Activated naive CD4-positive, alpha-beta T cell treated with anti-CD3 and anti-CD28 coated beads, Interleukin-2, amount 10 ng/mL, durations not matched to agents 7 days and 5 days (primary cell): ENCODE data around the gene CALML3.
"Not testable (repeated sequence)": the region's sequence is repeated elsewhere in the genome, so short reads cannot be mapped to it uniquely, and the experiment has no call there.

Source experiments
- CTCF ChIA-PET: fragments of 350-600 bp; sonication (Branson Sonifier 250); formaldehyde crosslinking; loops from one replicate; lab custom pipeline; 2021; ENCODE audit warnings: antibody characterized with exemption; lab: Charles Lee
- DNase-seq: peaks from one replicate; pipeline ENCODE4 v3.0.0-alpha.2; 2020
- H3K27ac Mint-ChIP-seq: one replicate; pipeline ENCODE4 v1.8.0; 2021; ENCODE audit warnings: mild to moderate bottlenecking, moderate library complexity, mixed read lengths
- H3K27me3 Mint-ChIP-seq: one replicate; pipeline ENCODE4 v1.8.0; 2021; ENCODE audit warnings: mild to moderate bottlenecking, mixed read lengths
- H3K36me3 Mint-ChIP-seq: one replicate; pipeline ENCODE4 v1.8.0; 2021; ENCODE audit warnings: mixed read lengths
- H3K4me1 Mint-ChIP-seq: one replicate; pipeline ENCODE4 v1.8.0; 2021; ENCODE audit warnings: mixed read lengths
- H3K4me3 Mint-ChIP-seq: one replicate; pipeline ENCODE4 v1.8.0; 2021; ENCODE audit warnings: mild to moderate bottlenecking, moderate library complexity, mixed read lengths
- H3K9me3 Mint-ChIP-seq: one replicate; pipeline ENCODE4 v1.8.0; 2021; ENCODE audit warnings: mixed read lengths

The CALML3 gene

DNA sequence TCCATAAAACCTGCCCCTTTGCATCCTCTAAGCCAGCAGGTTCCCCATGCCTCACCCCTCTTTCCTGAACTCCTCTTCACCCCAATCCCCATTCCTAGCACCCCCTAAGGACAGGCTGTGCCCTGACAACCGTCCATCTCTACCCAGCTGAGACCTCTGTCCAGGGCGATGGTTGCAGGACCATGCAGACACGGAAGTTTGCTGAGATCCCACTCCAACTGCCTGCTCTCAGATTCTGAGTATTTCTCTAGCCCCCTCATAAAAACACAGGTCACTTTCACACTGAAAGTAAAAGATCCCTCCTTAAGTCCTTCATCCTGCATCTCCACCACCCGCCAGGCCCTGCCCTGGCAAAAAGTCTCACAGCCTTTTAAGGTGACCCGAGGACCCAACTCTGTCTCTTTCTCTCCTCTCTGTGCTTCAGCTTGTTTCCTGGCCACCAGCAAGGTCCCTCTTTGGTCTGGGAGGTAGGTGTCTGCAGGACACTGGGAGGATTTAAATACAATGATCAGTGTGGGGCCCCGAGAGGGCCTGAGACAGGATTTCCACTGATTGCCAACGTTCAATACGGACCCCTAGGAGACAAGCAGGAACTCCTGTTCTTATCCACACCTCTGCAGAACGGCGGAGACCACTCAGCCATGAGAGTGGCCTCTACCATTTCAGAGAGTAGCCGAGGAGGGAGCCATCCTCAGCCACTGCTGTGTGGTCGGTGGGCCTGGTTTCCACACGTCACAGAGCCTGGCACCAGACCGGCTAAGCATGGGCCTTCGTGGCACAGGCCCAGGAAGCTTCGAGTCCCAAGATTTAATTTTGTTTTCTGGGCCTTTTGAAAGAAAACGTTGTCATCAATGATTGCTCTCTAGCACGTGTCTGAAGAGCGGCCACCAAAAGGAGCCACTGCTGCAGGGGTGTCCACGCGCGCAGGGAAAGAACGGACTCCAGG, 27.9 kb downstream of the CALML3 start:
- peak overlapping the region; percentile 63 for H3K27ac Mint-ChIP-seq
- no peaks in the 10 kb centered on the region for H3K36me3 Mint-ChIP-seq
- H3K27me3 Mint-ChIP-seq, result peaks cover 33% of the 10 kb centered on the region
- CTCF ChIA-PET, result interaction anchor here (1.5 to 3.6 kb wide), 2 partner anchors 37 to 70 kb away, joined by 4 to 13 read pairs; no protein-coding TSS in a partner anchor
- no peaks in the 10 kb centered on the region for H3K9me3 Mint-ChIP-seq
- no peak for DNase-seq
- H3K4me3 Mint-ChIP-seq, result no peak overlapping the region
- H3K4me1 Mint-ChIP-seq, result peaks cover 29% of the 10 kb centered on the region

DNA sequence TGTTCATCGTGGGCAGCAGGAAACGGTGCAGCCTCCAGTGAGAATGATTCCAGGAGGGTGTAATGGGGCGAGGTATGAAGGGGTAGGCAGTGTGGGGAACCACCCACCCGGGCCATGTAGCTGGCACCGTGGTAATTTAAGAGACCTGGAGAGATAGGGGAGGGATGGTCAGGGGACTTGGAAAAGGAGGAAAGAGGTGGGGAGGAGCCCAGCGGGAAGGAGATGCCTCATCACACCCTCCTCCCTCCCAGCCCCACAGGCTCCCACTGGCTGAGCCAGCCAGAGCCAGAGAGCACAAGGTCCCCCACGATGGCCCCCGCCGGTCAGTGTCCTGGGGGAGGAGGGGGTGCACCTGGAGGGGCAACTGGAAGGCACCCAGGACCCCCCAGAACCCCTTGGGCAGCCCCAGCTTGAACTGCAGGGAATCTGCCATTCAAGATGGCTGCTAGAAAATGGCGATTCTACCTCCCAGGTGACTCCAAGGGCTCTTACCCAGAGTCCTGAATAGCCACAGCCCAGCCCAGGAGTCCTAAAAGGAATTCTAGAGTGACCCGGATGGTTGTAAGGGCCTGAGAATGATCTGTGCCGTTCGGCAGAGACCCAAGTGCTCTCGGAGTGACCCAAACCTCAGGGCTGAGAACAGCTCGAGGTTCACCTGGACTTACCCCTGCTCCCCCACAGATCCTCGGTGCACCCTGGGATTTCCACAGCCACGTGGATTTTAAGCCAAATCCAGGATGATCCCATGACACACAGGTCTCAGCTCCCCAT, 28.8 kb downstream of the CALML3 start:
- peaks cover 36% of the 10 kb centered on the region for H3K27me3 Mint-ChIP-seq
- no peak for DNase-seq
- CTCF ChIA-PET, result interaction anchor here (0.6 to 3.6 kb wide), 2 partner anchors 69 to 80 kb away, joined by 3 to 13 read pairs; no protein-coding TSS in a partner anchor
- H3K4me1 Mint-ChIP-seq, result peaks cover 29% of the 10 kb centered on the region
- no peaks in the 10 kb centered on the region for H3K36me3 Mint-ChIP-seq
- no peak overlapping the region for H3K27ac Mint-ChIP-seq
- no peaks in the 10 kb centered on the region for H3K9me3 Mint-ChIP-seq
- H3K4me3 Mint-ChIP-seq, result no peak overlapping the region

DNA sequence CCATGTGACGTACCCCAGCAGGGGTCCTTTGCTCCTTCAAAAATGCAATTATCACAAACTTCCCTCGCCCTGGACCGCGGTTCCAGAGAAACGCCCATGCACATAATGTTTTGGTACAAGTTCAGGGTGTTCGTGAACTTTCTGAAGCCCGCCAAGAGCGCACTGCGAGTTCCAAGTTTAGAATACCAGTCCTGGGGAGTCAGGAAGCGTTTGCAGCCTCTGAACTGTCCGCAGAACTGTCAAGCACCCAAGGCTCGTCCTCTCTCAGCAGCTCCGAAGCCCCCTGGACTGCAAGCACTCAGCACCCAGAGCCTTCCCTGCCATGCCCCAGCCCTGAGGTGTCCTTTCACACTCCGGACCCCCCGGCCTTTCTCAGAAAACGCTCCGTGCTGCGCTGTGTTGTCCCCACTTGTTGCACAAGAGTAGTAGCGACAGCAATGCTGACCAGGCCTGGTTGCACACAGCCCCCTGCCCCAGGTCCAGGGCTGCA, 30.3 kb downstream of the CALML3 start:
- H3K4me3 Mint-ChIP-seq, result no peak overlapping the region
- no peak for DNase-seq
- no peaks in the 10 kb centered on the region for H3K36me3 Mint-ChIP-seq
- peaks cover 43% of the 10 kb centered on the region for H3K27me3 Mint-ChIP-seq
- no peak overlapping the region for H3K27ac Mint-ChIP-seq
- CTCF ChIA-PET, result no interaction called here
- peaks cover 29% of the 10 kb centered on the region for H3K4me1 Mint-ChIP-seq
- no peaks in the 10 kb centered on the region for H3K9me3 Mint-ChIP-seq

DNA sequence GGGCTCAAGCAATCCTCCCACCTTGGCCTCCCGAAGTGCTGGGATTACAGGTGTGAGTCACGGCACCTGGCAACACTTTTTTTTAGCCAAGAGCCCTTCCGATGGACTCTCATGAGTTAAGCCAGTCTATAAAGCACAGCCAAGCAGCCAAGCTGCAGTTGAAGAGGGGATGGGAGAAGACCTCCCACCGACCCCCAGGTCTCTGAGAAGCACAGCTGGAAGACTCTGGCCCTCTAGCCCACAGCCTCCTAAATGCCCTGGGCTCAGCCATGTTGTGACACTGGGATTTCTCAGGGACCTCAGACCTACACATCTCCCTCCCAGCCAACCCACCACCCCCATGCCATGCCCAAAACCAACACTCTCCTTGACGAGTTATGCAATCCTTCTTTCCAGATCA, 31.1 kb downstream of the CALML3 start:
- no peak for DNase-seq
- Mint-ChIP-seq H3K27ac (no peak overlapping the region), H3K9me3 (no peaks in the 10 kb centered on the region), H3K4me3 (no peak overlapping the region), H3K36me3 (no peaks in the 10 kb centered on the region), H3K4me1 (peaks cover 23% of the 10 kb centered on the region), H3K27me3 (peaks cover 51% of the 10 kb centered on the region)
- CTCF ChIA-PET, result no interaction called here

DNA sequence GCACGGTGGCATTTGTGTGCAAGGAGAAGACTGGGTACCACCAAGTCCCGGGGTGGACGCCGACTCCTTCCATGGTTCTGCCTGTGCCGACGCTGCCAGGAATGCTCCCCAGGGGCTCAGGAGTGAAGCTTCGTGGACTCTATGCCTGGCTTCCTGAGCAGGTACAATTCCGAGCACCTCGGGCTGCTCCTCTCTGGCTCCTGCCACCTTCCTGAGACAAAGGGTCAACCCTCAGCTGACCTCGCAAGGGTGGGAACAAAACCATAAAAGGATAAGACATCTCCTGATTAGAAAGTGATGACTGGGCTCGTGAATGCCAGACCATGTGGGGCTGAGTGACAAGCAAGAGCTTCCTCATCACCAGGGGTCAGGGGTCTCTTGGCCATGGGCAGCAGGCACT, 31.8 kb downstream of the CALML3 start:
- Mint-ChIP-seq H3K27me3 (peaks cover 56% of the 10 kb centered on the region), H3K36me3 (no peaks in the 10 kb centered on the region), H3K27ac (no peak overlapping the region), H3K4me1 (peaks cover 18% of the 10 kb centered on the region), H3K9me3 (no peaks in the 10 kb centered on the region), H3K4me3 (no peak overlapping the region)
- no peak for DNase-seq
- CTCF ChIA-PET, result no interaction called here

DNA sequence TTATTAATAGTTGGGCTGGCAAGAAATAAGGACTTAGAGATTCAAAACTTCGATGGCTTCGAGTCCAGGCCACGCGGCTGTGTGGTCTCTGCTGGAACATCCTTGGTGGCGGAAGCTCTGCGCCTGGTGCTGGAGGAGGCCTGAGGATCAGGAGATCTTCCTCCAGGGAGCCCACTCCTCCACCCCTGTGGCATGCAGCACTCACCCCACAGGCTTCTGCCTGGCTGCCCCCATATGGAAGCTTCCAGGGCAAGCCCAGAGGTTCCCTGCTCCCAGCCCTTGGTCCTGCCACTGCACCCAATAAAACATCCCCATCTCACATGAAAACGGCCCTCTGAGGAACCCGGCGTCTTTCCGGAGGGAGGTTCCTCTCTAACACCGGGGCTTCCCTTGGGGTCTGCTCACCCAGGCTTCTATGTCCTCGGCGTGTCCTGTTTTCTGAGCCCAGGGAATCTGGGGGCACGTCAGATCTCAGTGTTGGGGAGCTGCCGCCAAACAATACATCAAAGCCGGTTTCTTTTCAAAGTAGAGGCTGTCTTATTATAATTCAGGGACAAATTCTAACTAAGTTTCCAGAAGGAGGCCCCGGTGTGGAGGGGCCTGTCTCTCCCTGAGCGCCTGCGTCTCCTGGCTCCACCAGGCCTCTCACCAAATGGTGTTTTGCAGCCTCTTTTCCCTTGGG, 32.4 kb downstream of the CALML3 start:
- H3K4me1 Mint-ChIP-seq, result peaks cover 12% of the 10 kb centered on the region
- CTCF ChIA-PET, result no interaction called here
- no peak for DNase-seq
- H3K27me3 Mint-ChIP-seq, result peaks cover 55% of the 10 kb centered on the region
- no peak overlapping the region for H3K27ac Mint-ChIP-seq
- H3K36me3 Mint-ChIP-seq, result no peaks in the 10 kb centered on the region
- H3K9me3 Mint-ChIP-seq, result no peaks in the 10 kb centered on the region
- no peak overlapping the region for H3K4me3 Mint-ChIP-seq

DNA sequence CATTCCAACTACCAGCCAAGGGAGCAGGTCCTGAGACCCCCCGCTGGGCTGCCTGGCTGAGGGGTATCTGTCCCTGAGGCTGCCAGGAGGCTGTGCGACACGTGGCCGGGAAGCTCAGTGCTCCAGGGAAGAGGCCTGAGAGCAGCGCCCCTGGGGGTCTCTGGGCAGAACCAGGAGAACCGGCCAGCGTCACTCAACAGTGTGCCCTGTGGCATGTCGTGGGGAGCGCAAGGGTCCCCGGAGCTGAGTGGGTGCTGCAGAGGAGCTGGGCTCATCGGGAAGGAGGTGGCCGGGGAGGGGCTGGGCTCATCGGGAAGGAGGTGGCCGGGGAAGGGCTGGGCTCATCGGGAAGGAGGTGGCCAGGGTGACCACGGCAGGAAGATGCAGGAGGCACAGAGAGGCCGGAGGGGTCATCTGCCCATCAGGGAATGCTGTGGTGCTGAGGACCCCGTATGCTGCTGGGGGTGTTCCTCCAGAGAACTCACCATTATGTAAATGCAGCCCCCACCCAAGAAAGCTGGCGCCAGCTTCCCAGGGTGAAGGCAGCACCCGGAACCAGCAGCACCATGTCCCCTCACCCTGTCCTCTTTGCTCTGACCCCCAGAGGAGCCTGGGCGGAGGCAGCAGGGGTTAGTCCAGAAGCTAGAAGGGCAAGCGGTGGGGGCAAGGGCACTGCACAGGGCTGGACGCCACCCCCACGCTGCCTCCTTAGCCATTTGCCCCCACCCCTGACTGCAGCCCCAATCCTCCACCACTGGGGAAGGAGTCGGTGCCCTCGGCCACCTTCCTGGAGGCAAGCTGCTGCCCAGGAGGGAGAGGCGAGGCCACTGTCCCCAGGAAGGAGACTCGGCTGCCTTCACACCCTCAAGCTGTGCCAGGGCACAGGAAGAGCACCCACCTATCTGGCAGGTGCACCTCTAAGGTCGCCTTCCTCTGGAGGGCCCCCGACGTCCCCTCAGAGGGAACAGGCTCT, 33.3 kb downstream of the CALML3 start:
- Mint-ChIP-seq H3K36me3 (no peaks in the 10 kb centered on the region), H3K27me3 (peaks cover 54% of the 10 kb centered on the region), H3K9me3 (no peaks in the 10 kb centered on the region), H3K4me3 (no peak overlapping the region), H3K4me1 (peaks cover 4% of the 10 kb centered on the region), H3K27ac (no peak overlapping the region)
- DNase-seq, result no peak
- CTCF ChIA-PET, result no interaction called here

DNA sequence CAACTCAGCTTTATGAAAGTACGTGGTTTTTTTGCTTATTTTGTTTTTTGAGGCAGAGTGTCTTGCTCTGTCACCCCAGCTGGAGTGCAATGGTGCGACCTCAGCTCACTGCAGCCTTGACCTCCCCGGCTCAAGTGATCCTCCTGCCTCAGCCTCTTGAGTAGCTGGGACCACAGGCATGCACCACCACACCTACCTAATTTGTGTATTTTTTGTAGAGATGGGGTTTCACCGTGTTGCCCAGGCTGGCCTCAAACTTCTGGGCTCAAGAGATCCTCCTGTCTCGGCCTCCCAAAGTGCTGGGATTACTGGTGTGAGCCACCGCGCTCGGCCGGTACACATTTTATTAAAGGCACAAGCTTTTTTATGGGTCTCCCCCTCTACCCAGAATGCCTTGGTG, 34.3 kb downstream of the CALML3 start:
- DNase-seq, H3K4me3 Mint-ChIP-seq, H3K27ac Mint-ChIP-seq, H3K9me3 Mint-ChIP-seq, H3K4me1 Mint-ChIP-seq, H3K36me3 Mint-ChIP-seq, CTCF ChIA-PET: not testable (repeated sequence)
- peaks cover 52% of the 10 kb centered on the region for H3K27me3 Mint-ChIP-seq

DNA sequence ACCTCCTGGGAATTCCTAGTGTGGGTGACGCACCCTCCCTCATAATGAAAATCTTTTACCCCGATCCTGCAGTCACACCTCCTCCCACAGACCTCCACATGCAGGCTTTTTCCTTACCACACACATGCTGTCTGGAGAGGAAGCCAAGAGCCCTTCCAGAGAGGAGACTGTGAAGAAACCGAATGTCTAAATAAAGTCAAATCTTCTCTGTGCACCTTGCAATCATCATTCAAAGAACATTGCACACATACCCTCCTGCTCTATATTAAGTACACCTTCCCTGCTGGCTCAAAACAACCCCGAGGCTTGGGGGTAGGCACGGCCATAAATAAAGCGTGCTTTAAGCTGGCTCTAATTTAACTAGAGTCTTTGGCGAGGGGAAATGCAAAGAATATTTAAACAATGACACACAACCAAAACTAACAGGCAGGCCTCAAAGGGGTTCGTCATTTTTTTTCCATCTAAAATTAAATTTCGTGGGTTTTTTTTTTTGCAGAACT, 34.9 kb downstream of the CALML3 start:
- H3K4me1 Mint-ChIP-seq, result peaks cover 16% of the 10 kb centered on the region
- DNase-seq, result no peak
- H3K4me3 Mint-ChIP-seq, result no peak overlapping the region
- H3K9me3 Mint-ChIP-seq, result no peaks in the 10 kb centered on the region
- no peak overlapping the region for H3K27ac Mint-ChIP-seq
- no peaks in the 10 kb centered on the region for H3K36me3 Mint-ChIP-seq
- CTCF ChIA-PET, result no interaction called here
- H3K27me3 Mint-ChIP-seq, result peaks cover 49% of the 10 kb centered on the region

DNA sequence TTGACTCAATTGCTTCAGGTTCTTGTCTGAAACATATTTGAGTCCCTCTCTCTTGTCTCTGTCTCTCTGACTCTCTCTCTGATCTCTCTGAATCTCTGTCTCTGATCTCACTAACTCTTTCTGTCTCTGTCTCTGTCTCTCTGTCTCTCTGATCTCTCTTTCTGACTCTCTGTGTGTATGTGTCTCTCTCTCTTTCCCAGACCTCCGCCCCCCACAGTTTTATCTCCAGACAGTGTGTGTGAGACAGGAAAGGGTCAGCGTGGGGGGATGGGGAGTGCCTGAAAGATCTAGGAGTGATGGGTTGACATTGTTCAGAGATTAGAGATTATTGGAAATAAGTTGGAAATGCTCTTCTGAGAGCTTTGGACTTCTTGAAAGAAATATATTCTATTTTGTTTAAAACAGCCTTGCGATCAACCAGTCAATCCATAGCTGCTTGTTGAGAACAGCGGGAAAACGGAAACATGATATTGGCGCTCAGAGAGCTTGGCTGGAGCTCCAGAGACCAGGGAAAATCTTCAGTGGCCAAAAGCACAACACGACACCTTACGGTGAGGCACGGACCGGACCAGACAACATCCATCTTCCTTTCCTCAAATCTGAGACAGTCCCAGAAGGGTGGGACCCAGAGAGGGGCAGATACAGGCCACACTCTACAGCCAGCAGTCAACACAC, 35.5 kb downstream of the CALML3 start:
- Mint-ChIP-seq H3K36me3 (peaks cover 3% of the 10 kb centered on the region), H3K27me3 (peaks cover 44% of the 10 kb centered on the region), H3K4me1 (peaks cover 22% of the 10 kb centered on the region), H3K4me3 (no peak overlapping the region), H3K27ac (no peak overlapping the region), H3K9me3 (peaks cover 3% of the 10 kb centered on the region)
- CTCF ChIA-PET, result interaction anchor here (0.6 kb wide), 1 partner anchor 31 kb away, joined by 3 read pairs; no protein-coding TSS in a partner anchor
- DNase-seq, result no peak

DNA sequence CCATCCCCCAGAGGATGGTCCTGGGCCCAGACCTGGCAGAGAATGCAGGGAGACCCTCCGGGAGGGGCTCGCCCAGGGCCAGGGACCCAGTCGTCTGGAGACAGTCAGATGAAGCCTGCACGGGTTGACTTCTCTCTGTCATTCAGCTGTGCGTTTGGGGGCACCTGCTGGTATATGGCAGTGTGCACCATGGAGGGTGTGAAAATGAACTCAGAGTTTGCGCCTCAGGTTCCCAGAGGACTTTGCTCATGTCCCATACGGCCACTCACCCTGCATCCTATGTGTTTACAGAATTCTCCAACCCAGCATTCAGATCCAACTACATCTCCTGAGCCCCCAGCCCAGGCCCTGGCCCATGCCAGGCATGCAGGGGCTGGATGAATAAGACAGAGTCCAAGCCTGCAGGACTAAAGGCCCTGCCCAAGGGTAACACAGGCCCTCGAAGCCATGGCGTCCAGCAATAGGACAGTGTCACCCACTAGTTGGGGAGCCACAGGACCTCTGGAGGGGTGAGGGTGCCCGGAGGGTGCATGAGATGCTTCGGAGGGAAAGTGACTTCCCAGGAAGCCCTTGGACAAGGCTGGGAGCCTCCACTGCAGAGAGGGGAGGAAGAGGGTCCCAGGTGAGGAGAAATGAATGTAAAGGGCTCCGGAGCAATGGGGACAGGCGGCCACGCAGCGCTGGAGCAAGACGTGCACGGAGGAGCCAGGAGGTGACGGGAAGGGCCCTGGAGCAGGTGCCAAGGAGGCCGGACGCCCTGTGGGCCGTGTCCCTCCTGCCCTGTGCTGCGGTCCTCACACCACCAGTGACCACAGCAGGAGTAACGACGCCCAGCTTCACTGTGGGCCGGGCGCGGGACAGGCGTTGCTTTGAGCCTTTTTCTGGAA, 36.3 kb downstream of the CALML3 start:
- peaks cover 3% of the 10 kb centered on the region for H3K9me3 Mint-ChIP-seq
- no peak for DNase-seq
- H3K27ac Mint-ChIP-seq, result no peak overlapping the region

More for the DNA sequence above, 36.3 kb downstream of the CALML3 start:
- Mint-ChIP-seq H3K4me3 (no peak overlapping the region), H3K27me3 (peaks cover 42% of the 10 kb centered on the region), H3K36me3 (peaks cover 3% of the 10 kb centered on the region), H3K4me1 (peaks cover 29% of the 10 kb centered on the region)
- CTCF ChIA-PET, result interaction anchor here (0.6 kb wide), 1 partner anchor 31 kb away, joined by 3 read pairs; no protein-coding TSS in a partner anchor
